GM18909 (cell line): ENCODE measurements around the gene TBCK.
"Not testable (repeated sequence)": the region's sequence is repeated elsewhere in the genome, so short reads cannot be mapped to it uniquely, and the experiment has no call there.

Experiments
- ATAC-seq: cut with Tn5 transposase; IDR thresholded peaks from one replicate; pipeline ENCODE4 v1.9.1; 2021; ENCODE audit warnings: mild to moderate bottlenecking; ENCODE audit not compliant: unreplicated experiment, poor library complexity

TBCK gene

GRCh38 chr4:106245176-106245575 is 70.8 kb downstream of the TBCK start:
- ATAC-seq = no peak

GRCh38 chr4:106240699-106241098 is 75.3 kb downstream of the TBCK start:
- ATAC-seq = no peak

GRCh38 chr4:106238820-106239420 is 77.1 kb downstream of the TBCK start:
- peak; percentile 98 for ATAC-seq

- ATAC-seq = no peak
Measured at GRCh38 chr4:106231931-106232330, 84.1 kb downstream of the TBCK start.

- ATAC-seq = no peak
Measured at GRCh38 chr4:106222548-106222947, 93.5 kb downstream of the TBCK start.

GRCh38 chr4:106213291-106213690 is 102.7 kb downstream of the TBCK start:
- not testable (repeated sequence) for ATAC-seq

GRCh38 chr4:106210021-106210420 is 106.0 kb downstream of the TBCK start:
- ATAC-seq = no peak

- no peak for ATAC-seq
Measured at GRCh38 chr4:106208481-106209460, 107.2 kb downstream of the TBCK start.

- ATAC-seq = no peak
Measured at GRCh38 chr4:106201373-106201772, 114.6 kb downstream of the TBCK start.

- ATAC-seq = no peak
Measured at GRCh38 chr4:106195435-106195950, 120.5 kb downstream of the TBCK start.

- no peak for ATAC-seq
Measured at GRCh38 chr4:106194801-106195200, 121.2 kb downstream of the TBCK start.

GRCh38 chr4:106192131-106192530 is 123.9 kb downstream of the TBCK start:
- no peak for ATAC-seq

- ATAC-seq = no peak
Measured at GRCh38 chr4:106186201-106186600, 129.8 kb downstream of the TBCK start.

- no peak for ATAC-seq
Measured at GRCh38 chr4:106183551-106183950, 132.5 kb downstream of the TBCK start.

GRCh38 chr4:106172861-106173260 is 143.1 kb downstream of the TBCK start:
- no peak for ATAC-seq

GRCh38 chr4:106165351-106166010 is 150.5 kb downstream of the TBCK start:
- no peak for ATAC-seq

- no peak for ATAC-seq
Measured at GRCh38 chr4:106162278-106162677, 153.7 kb downstream of the TBCK start.

GRCh38 chr4:106160560-106160959 is 155.4 kb downstream of the TBCK start:
- no peak for ATAC-seq

- no peak for ATAC-seq
Measured at GRCh38 chr4:106149911-106150310, 166.1 kb downstream of the TBCK start.

- no peak for ATAC-seq
Measured at GRCh38 chr4:106149026-106149425, 167.0 kb downstream of the TBCK start.

- no peak for ATAC-seq
Measured at GRCh38 chr4:106142616-106143127, 173.3 kb downstream of the TBCK start.
